ENCODE results near the gene GBP6.
"Not testable (repeated sequence)": the region's sequence is repeated elsewhere in the genome, so short reads cannot be mapped to it uniquely, and the experiment has no call there.

The GBP6 gene

GRCh38 chr1:89369331-89369730, 5.5 kb downstream of the GBP6 start:
- no peak for DNase-seq (ENCODE audit: low read depth in 3 of 3)

DNA sequence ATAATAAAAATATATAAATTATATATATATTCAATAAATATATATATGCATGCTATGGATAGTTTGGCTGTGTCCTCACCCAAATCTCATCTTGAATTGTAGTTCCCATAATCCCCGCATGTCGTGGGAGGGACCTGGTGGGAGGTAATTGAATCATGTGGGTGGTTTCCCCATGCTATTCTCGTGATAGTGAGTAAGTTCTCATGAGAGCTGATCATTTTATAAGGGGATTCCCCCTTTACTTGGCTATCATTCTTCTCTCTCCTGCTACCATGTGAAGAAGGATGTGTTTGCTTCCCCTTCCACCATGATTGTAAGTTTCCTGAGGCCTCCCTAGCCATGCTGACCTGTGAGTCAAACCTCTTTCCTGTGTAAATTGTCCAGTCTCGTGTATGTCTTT, 10.0 kb downstream of the GBP6 start:
- not testable (repeated sequence) for DNase-seq (ENCODE audit: low read depth in 3 of 3)

DNA sequence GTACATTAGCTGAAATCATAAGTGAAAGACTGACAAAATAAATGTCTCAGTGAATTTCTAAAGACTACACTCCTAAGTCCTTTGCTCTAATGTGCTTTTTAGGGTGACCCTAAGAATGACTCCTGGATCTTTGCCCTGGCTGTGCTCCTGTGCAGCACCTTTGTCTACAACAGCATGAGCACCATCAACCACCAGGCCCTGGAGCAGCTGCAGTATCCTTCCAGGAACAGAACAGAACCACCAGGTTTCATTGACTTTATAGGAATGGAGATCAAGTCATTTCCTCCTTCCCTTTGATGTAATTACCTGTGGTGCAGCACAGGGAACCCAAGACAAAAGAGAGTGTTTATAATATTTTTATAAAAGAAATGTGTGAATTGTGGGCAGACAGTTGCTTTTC, 14.1 kb downstream of the GBP6 start:
- DNase-seq (ENCODE audit: low read depth in 3 of 3): no peak

DNA sequence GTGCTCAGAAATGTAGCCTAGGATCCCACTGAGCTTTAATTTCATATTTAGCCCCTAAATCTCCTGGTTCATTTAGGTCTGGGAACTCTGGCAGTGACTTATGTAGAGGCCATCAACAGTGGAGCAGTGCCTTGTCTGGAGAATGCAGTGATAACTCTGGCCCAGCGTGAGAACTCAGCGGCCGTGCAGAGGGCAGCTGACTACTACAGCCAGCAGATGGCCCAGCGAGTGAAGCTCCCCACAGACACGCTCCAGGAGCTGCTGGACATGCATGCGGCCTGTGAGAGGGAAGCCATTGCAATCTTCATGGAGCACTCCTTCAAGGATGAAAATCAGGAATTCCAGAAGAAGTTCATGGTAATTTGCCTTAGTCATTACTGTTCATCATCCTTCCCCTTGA, 17.8 kb downstream of the GBP6 start:
- DNase-seq (ENCODE audit: low read depth in 3 of 3): no peak

GRCh38 chr1:89382479-89382878, 18.6 kb downstream of the GBP6 start:
- no peak for DNase-seq (ENCODE audit: low read depth in 3 of 3)

- no peak for DNase-seq (ENCODE audit: low read depth in 3 of 3)
These were observed 19.3 kb downstream of the GBP6 start for GRCh38 chr1:89383185-89383584.

- no peak for DNase-seq (ENCODE audit: low read depth in 3 of 3)
These were observed 26.8 kb downstream of the GBP6 start for GRCh38 chr1:89390707-89391106.

DNA sequence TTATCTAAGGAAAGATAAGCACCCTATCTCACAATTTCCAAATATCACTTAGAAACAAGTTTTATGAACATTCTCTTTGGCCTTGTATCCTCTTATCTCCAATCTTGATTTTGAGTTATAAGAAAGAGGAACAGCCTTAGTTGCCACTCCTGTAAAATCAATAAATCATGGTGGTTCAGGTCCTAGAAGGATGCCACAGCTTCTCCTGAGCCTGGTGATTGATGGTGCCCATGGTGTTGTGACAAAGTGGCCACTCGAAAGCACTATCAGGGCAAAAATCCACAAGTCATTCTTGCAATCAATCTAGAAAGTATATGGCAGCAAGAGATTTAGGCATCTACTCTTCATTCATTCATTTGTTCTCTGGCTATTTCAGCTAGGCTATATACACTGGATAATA, 27.8 kb downstream of the GBP6 start:
- DNase-seq (ENCODE audit: low read depth in 3 of 3): no peak

GRCh38 chr1:89394851-89395250, 31.0 kb downstream of the GBP6 start:
- no peak for DNase-seq (ENCODE audit: low read depth in 3 of 3)

DNA sequence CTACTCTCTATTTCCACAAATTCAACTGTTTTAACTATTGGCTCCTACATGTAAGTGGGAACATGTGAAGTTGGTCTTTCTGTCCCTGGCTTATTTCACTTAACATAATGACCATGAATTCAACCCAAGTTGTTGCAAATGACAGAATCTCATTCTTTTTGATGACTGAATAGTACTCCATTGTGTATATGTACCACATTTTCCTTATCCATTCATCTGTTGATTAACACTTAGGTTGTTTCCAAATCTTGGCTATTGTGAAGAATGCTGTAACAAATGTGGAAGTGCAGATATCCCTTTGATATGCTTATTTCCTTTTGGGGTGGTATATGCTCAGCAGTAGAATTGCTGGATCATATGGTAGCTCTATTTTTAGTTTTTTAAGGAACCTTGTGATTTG, 33.0 kb downstream of the GBP6 start:
- DNase-seq (ENCODE audit: low read depth in 3 of 3): no peak

- DNase-seq (ENCODE audit: low read depth in 3 of 3): no peak
These were observed 41.5 kb downstream of the GBP6 start for GRCh38 chr1:89405275-89405929.

GRCh38 chr1:89407360-89407759, 43.5 kb downstream of the GBP6 start:
- DNase-seq (ENCODE audit: low read depth in 3 of 3): no peak

DNA sequence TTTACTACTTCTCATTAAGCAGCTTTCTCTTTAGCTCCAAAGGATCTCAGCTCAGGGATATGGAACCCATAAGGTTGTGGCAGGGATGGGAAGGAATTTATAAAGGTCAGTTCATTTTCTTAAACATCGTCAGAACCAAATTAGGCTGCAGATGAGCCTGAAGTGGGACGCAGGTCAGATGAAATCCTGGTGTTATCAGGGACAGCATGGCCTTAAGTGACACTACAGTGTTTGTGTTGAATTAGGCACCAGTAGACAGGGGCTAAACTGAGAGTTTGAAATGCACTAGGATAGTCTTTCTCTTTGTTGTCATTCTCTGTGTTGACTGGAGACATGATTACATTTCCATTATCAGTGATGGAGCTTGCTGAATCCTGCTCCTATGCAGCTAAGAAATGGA, 43.9 kb downstream of the GBP6 start:
- DNase-seq (ENCODE audit: low read depth in 3 of 3): not testable (repeated sequence)

- no peak for DNase-seq (ENCODE audit: low read depth in 3 of 3)
These were observed 61.2 kb downstream of the GBP6 start for GRCh38 chr1:89425056-89425455.

- DNase-seq (ENCODE audit: low read depth in 3 of 3): no peak
These were observed 65.2 kb downstream of the GBP6 start for GRCh38 chr1:89429062-89429461.

DNA sequence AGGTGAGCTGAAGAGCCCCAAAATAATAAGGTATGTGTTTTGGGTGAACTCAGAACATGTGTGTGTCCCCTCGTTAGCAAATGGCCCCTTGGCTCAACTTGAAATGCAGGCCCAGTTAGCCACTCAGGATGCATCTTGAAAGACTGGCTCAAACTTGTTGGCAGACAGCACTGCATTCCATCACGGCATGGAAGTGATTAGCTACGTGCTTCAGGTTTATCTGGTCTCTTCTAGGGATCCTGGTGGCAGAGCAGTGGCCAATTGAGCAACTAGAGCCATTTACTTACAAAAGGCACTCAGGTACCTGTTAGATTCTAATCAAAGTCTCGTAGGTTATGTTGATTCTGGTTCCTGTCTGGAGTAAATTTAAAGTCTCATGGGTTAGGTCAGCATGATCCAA, 65.8 kb downstream of the GBP6 start:
- DNase-seq (ENCODE audit: low read depth in 3 of 3): not testable (repeated sequence)

- no peak for DNase-seq (ENCODE audit: low read depth in 3 of 3)
These were observed 69.6 kb downstream of the GBP6 start for GRCh38 chr1:89433421-89433820.

DNA sequence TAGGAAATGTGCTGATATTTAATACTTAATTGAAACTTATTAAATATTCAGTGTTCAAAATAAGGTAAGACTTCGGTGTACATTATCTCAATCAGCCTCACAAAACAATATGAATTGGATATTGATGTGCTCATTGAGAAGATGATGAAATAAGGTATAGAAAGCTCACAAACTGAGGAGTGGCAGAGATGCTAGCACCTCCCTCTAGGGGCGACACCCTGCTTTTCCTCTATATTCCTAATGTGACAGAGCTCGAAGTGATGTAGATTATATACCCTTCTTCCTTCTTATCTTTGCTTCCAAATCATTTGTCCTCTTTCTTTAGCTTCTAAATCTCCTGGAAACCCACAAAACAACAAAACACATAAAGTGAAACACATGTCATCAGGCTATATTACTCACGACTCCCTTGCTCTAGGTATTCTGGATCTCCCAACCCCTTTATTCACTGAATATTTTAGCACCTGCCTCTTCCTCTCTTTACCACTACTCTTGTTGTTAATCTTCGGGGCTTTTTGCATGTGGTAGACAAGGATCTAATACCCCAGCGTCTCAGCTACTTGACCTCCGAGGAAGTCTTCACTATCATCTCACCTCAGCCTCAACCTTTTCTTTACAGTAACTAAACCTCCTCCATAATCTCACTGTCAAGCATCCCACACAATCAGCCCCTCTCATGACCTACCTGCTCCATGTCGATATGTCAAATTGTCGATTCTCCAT, 70.4 kb downstream of the GBP6 start:
- peak in 1 of 3 donors; percentile 11 for DNase-seq (ENCODE audit: low read depth in 3 of 3)

Data from stimulated activated CD4-positive, alpha-beta T cell treated with anti-CD3 and anti-CD28 coated beads, TNF-alpha, amount 100 ng/mL, for 48 hours (primary cell).